ENCODE results near the gene ZNF385B.

DNA sequence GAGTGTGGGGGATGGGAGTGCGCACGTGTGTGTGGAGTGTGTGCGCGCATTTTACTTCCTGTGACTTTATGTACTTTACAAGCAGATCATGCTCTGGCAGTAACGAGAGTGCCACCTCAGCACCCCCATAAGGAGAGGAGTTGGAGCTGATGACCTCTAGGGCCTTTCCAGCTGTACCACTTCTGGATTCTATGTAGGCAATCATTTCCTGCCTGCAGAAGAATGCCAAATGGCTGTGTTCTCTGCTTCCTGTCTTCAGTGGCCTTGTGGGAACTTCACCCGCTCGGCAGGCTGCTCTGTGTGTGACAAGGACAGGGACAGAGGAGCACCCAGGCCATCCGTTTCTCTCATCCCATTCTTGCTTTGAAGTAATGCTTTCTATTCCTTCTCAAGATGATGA, 22.8 kb upstream of the ZNF385B start:
- TF ChIP-seq EZH2phosphoT487 (IDR thresholded peaks at IDR 0.05; ENCODE audit: low read depth) (no peak), CTCF (IDR thresholded peaks at IDR 0.05; ENCODE audit: low read depth, low read length) (no peak)
